Activated naive CD4-positive, alpha-beta T cell treated with Interleukin-2 at 50 U/mL for 16 hours (primary cell): ENCODE data around the gene PRUNE2.
A peak's percentile ranks its signal among the peaks of the same experiment; 100 is the strongest.
"Not testable (repeated sequence)": the region's sequence is repeated elsewhere in the genome, so short reads cannot be mapped to it uniquely, and the experiment has no call there.

ENCODE experiments used
- DNase-seq: peaks from one replicate; pipeline ENCODE4 v3.0.0-alpha.2; 2020

Gene PRUNE2

GRCh38 chr9:76687861-76688391 lies 218.0 kb downstream of the PRUNE2 start:
- DNase-seq, result no peak

GRCh38 chr9:76686756-76687155 lies 219.2 kb downstream of the PRUNE2 start:
- no peak for DNase-seq

- no peak for DNase-seq
Measured at GRCh38 chr9:76684213-76684612, 221.7 kb downstream of the PRUNE2 start.

- DNase-seq, result no peak
Measured at GRCh38 chr9:76681556-76681955, 224.4 kb downstream of the PRUNE2 start.

GRCh38 chr9:76680716-76681425 lies 225.0 kb downstream of the PRUNE2 start:
- peak; percentile 22 for DNase-seq

GRCh38 chr9:76677481-76678055 lies 228.3 kb downstream of the PRUNE2 start:
- no peak for DNase-seq

GRCh38 chr9:76676857-76677256 lies 229.1 kb downstream of the PRUNE2 start:
- no peak for DNase-seq

- DNase-seq, result no peak
Measured at GRCh38 chr9:76667521-76667957, 238.4 kb downstream of the PRUNE2 start.

GRCh38 chr9:76665966-76666365 lies 239.9 kb downstream of the PRUNE2 start:
- DNase-seq, result not testable (repeated sequence)

- DNase-seq, result no peak
Measured at GRCh38 chr9:76665458-76665857, 240.5 kb downstream of the PRUNE2 start.

- DNase-seq, result no peak
Measured at GRCh38 chr9:76664120-76664519, 241.8 kb downstream of the PRUNE2 start.

- no peak for DNase-seq
Measured at GRCh38 chr9:76662476-76663281, 243.2 kb downstream of the PRUNE2 start.

GRCh38 chr9:76658510-76659231 lies 247.2 kb downstream of the PRUNE2 start:
- no peak for DNase-seq

GRCh38 chr9:76657265-76657664 lies 248.6 kb downstream of the PRUNE2 start:
- no peak for DNase-seq

GRCh38 chr9:76655971-76656370 lies 249.9 kb downstream of the PRUNE2 start:
- DNase-seq, result no peak

GRCh38 chr9:76655121-76655541 lies 250.8 kb downstream of the PRUNE2 start:
- DNase-seq, result no peak

- DNase-seq, result no peak
Measured at GRCh38 chr9:76654575-76654974, 251.3 kb downstream of the PRUNE2 start.

- DNase-seq, result no peak
Measured at GRCh38 chr9:76654051-76654461, 251.9 kb downstream of the PRUNE2 start.

- DNase-seq, result no peak
Measured at GRCh38 chr9:76652894-76653293, 253.0 kb downstream of the PRUNE2 start.

- no peak for DNase-seq
Measured at GRCh38 chr9:76651119-76651705, 254.7 kb downstream of the PRUNE2 start.

- DNase-seq, result no peak
Measured at GRCh38 chr9:76650692-76651091, 255.2 kb downstream of the PRUNE2 start.

- no peak for DNase-seq
Measured at GRCh38 chr9:76649894-76650293, 256.0 kb downstream of the PRUNE2 start.
